GM18907 (cell line): ENCODE data around the gene GATAD2A.
A peak's percentile ranks its signal among the peaks of the same experiment; 100 is the strongest.

Experiments used
- ATAC-seq: cut with Tn5 transposase; IDR thresholded peaks from one replicate; pipeline ENCODE4 v1.9.1; 2021; ENCODE audit warnings: mild to moderate bottlenecking, moderate library complexity; ENCODE audit not compliant: unreplicated experiment

GATAD2A gene

GRCh38 chr19:19487077-19487949 is 81.8 kb downstream of the GATAD2A start:
- no peak for ATAC-seq

- ATAC-seq, result no peak
Measured at GRCh38 chr19:19487950-19488874, 82.7 kb downstream of the GATAD2A start.

DNA sequence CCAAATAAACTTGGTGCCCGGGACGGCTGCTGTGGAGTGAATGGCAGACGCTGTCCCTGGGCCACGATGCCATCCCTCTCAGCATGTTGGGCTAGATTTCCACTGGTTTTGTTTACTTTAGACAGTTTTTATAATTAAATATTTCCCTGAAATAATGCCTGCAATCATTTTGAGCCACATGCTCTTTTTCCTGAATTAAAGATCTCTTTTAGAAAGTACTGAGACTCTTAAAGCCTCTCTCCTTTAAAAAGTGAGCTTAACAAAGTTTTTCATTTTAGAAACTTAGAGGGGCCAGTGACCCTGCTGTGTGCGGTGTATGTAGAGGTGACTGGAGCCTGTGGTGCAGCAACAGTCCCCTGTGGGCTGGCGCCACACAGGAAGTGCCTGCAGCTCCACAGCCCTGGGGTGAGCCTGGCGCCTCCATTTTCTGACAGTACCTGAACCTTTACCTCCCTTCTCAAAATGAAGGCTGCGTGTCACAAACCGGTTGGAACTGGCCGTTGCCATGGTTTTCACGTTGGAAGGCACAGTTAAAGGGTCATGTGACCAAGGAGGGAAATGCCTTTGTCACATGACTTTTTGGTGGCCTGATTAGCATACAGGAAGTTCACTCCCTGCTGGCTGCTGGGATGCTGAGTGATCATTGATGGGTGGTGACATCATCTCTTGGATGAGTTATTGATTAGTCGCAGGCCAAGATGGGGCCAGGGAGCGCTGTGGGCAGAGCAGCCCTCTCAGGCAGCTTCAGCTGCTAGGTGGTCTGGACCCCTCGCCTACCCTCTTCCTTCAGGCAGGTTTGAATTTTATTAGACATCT is 83.6 kb downstream of the GATAD2A start:
- peak; percentile 68 for ATAC-seq

GRCh38 chr19:19489804-19490204 is 84.3 kb downstream of the GATAD2A start:
- ATAC-seq, result no peak

- no peak for ATAC-seq
Measured at GRCh38 chr19:19490214-19490968, 84.9 kb downstream of the GATAD2A start.

- no peak for ATAC-seq
Measured at GRCh38 chr19:19491321-19492025, 86.0 kb downstream of the GATAD2A start.

- no peak for ATAC-seq
Measured at GRCh38 chr19:19492026-19492610, 86.6 kb downstream of the GATAD2A start.

DNA sequence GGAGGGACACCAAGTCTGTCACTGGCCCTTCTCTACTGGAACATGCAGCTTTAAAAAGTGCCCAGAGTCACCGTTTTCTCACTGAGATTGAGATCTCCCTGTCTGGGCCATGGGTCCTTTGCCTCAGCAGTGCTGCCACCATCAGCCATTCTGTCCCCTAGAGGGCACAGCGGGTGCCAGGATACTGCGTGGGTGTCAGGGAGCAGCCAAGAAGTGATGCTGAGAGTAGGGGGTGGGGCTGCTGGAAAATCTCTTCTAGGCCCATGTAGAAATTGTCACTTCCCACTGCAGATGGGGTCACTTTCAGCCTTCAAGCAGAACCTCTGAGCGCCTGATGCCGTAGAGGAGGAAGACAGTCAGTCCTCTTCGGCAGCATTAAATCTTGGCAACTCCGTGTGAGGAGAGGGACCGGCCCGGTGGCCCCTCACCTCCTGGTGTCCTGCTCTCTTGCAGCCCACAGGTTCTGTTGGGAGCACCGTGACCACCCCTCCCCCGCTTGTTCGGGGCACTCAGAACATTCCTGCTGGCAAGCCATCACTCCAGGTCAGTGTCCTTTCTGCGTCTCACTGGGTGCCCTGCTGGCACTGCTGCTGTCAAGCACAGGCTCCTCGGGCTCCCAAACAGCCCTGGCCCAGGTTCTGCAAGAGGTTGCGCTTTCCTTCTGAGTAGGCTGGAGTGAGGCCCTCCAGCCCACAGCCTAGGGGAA is 88.5 kb downstream of the GATAD2A start:
- no peak for ATAC-seq

DNA sequence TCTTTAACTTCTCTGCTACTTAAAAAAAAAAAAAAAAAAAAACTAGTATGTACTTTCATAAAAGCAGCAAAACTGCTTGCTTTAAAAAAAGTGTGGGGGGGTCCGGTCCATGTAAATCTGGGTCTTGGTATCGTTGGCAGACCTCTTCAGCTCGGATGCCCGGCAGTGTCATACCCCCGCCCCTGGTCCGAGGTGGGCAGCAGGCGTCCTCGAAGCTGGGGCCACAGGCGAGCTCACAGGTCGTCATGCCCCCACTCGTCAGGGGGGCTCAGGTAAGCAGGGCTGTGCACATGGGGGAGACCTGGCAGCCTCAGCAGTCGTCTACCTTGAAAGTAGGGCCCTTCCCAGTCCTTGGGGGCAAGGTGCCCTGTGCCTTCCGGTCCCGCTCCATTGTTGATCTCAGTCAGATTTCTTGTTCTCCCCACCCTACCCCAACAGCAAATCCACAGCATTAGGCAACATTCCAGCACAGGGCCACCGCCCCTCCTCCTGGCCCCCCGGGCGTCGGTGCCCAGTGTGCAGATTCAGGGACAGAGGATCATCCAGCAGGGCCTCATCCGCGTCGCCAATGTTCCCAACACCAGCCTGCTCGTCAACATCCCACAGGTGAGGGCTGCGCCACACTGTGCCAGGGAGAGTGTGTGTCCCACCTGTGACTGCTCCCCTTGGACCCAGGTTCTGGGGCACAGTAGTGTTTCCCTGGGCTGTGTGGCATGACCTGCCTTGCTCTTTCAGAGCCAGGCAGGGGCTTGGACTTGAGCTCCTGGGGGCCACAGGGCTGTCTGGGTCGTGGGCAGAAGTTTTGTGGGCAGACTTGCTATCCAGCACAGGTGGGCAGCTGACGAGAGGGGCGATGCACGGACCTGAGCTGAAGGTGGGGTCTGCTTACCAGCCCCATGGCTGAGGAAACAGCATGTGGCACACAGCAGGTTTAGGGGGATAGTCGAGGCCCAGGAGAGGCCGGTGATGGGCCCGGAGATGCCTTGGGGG is 90.4 kb downstream of the GATAD2A start:
- ATAC-seq, result no peak

GRCh38 chr19:19498255-19498991 is 92.9 kb downstream of the GATAD2A start:
- no peak for ATAC-seq

- no peak for ATAC-seq
Measured at GRCh38 chr19:19499272-19499995, 94.0 kb downstream of the GATAD2A start.

- no peak for ATAC-seq
Measured at GRCh38 chr19:19500975-19501644, 95.6 kb downstream of the GATAD2A start.

GRCh38 chr19:19501798-19502197 is 96.3 kb downstream of the GATAD2A start:
- no peak for ATAC-seq

- ATAC-seq, result no peak
Measured at GRCh38 chr19:19502281-19502680, 96.8 kb downstream of the GATAD2A start.

DNA sequence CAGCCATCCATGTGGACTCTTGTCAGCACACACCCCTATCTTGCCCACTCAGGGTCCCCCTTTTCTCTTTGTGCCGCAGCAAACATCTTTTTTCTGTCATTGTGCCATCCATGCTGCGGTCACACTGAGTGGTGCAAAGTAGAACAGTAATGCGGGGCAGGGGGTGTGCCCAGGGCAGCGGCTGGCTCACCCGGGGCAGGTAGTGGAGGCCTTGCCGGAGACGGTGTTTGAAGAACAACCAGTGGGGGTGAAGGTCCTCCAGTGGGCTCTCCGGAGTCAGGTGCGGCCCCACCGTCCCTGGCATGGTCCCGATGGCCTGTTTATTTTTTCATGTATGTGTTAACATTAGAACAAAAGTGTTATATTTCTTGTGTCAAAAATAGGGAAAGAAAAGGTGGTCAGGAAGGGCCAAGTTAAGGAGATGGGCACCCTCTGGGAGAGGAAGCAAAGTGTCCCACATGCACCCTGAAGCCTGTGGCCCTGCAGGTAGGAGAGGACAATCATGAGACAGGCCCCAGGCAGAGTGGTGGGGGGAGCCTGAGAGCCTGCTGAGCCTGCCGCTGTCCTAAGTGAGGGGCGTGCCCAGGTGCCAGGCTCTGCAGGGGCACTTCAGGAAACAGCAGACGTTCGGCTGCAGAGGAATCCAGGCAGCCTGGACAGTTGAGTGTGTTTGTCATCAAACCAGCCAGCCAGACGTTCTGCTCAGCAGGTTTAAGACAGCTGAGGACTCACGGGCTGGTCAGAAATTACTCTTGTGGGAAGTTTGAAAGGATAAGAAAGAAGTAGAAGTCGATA is 97.5 kb downstream of the GATAD2A start:
- no peak for ATAC-seq
